ENCODE results near the gene HOXC5. TPM values are rescaled to one million over a fixed set of nuclear protein-coding genes. Genes with fewer than 3 reads are reported as not detected.
A peak's percentile ranks its signal among the peaks of the same experiment; 100 is the strongest.

Gene HOXC5
- total RNA-seq, 1 experiment from 2014 or later, result 0.61 TPM

- CTCF ChIA-PET, result interaction anchor here (1.3 kb wide), 1 partner anchor 189 kb away, joined by 3 read pairs; no protein-coding TSS in a partner anchor
- Histone ChIP-seq H3K79me2 (ENCODE audit: low read depth) (no peaks in the 10 kb centered on the region), H2AFZ (peak overlapping the region; percentile 94)
Observed at GRCh38 chr12:54018468-54018984, 14.3 kb upstream of the HOXC5 start.

GRCh38 chr12:54019091-54019811 lies 13.6 kb upstream of the HOXC5 start:
- Histone ChIP-seq H3K4me3 (no peak overlapping the region), H3K4me1 (replicated peaks; ENCODE audit: insufficient read depth) (no peaks in the 10 kb centered on the region; the same call in 1 of the 2 replicates), H3K79me2 (ENCODE audit: low read depth) (no peaks in the 10 kb centered on the region), H3F3A (ENCODE audit: insufficient read depth, low read depth) (no peaks in the 10 kb centered on the region), H4K20me1 (ENCODE audit: insufficient read depth) (no peaks in the 10 kb centered on the region), H3K9me2 (ENCODE audit: insufficient read depth) (no peaks in the 10 kb centered on the region), H3K27me3 (ENCODE audit: insufficient read depth, low read depth) (no peaks in the 10 kb centered on the region), H3K27ac (no peak overlapping the region), H3K36me3 (ENCODE audit: low read depth) (no peaks in the 10 kb centered on the region), H3K4me2 (no peak overlapping the region), H2AFZ (no peak overlapping the region), H3K9me3 (ENCODE audit: insufficient read depth, low read depth) (no peaks in the 10 kb centered on the region)
- no peak for TF ChIP-seq EZH2 (IDR thresholded peaks at IDR 0.05; ENCODE audit: low read depth)
- no peak for TF ChIP-seq CTCF (conservative IDR thresholded peaks at IDR 0.05)
- POLR2A ChIA-PET (ENCODE audit: unreplicated experiment), result no interaction called here
- no peak for DNase-seq
- no TSS peak for BruUV-seq (replicated peaks)
- CTCF ChIA-PET, result no interaction called here
- intact Hi-C loops (cut with micrococcal nuclease; ENCODE audit: unreplicated experiment), result no loop called here

More at GRCh38 chr12:54018468-54018984, 14.3 kb upstream of the HOXC5 start:
- Histone ChIP-seq H3K9me2 (ENCODE audit: insufficient read depth) (no peaks in the 10 kb centered on the region), H3K4me2 (peak overlapping the region; percentile 99), H4K20me1 (ENCODE audit: insufficient read depth) (no peaks in the 10 kb centered on the region), H3K4me1 (replicated peaks; ENCODE audit: insufficient read depth) (no peaks in the 10 kb centered on the region; the same call in 1 of the 2 replicates), H3K27ac (peak overlapping the region; percentile 7; the same call in 1 of the 2 replicates), H3K9me3 (ENCODE audit: insufficient read depth, low read depth) (no peaks in the 10 kb centered on the region), H3F3A (ENCODE audit: insufficient read depth, low read depth) (no peaks in the 10 kb centered on the region), H3K4me3 (peak overlapping the region; percentile 82), H3K27me3 (ENCODE audit: insufficient read depth, low read depth) (no peaks in the 10 kb centered on the region), H3K36me3 (ENCODE audit: low read depth) (no peaks in the 10 kb centered on the region)
- TF ChIP-seq EZH2 (IDR thresholded peaks at IDR 0.05; ENCODE audit: low read depth) (no peak), CTCF (conservative IDR thresholded peaks at IDR 0.05) (no peak)
- TSS peak; percentile 81 for BruUV-seq (replicated peaks)
- DNase-seq, result no peak
- intact Hi-C loops (cut with micrococcal nuclease; ENCODE audit: unreplicated experiment), result no loop called here
- POLR2A ChIA-PET (ENCODE audit: unreplicated experiment), result no interaction called here

- no peaks in the 10 kb centered on the region for H3K36me3 ChIP-seq (ENCODE audit: low read depth)
- POLR2A ChIA-PET (ENCODE audit: unreplicated experiment), result no interaction called here
- no TSS peak for BruUV-seq (replicated peaks)
- no peak for DNase-seq
- no peak overlapping the region for H2AFZ ChIP-seq
- no peaks in the 10 kb centered on the region for H3K9me2 ChIP-seq (ENCODE audit: insufficient read depth)
- CTCF ChIA-PET, result no interaction called here
- no peak overlapping the region for H3K4me2 ChIP-seq
- no peak for TF ChIP-seq EZH2 (IDR thresholded peaks at IDR 0.05; ENCODE audit: low read depth)
- no peaks in the 10 kb centered on the region for H3F3A ChIP-seq (ENCODE audit: insufficient read depth, low read depth)
- H3K4me1 ChIP-seq (replicated peaks; ENCODE audit: insufficient read depth), result no peaks in the 10 kb centered on the region; the same call in 1 of the 2 replicates
- no peaks in the 10 kb centered on the region for H3K27me3 ChIP-seq (ENCODE audit: insufficient read depth, low read depth)
- intact Hi-C loops (cut with micrococcal nuclease; ENCODE audit: unreplicated experiment), result no loop called here
- H4K20me1 ChIP-seq (ENCODE audit: insufficient read depth), result no peaks in the 10 kb centered on the region
- H3K27ac ChIP-seq, result no peak overlapping the region
- no peaks in the 10 kb centered on the region for H3K79me2 ChIP-seq (ENCODE audit: low read depth)
- H3K9me3 ChIP-seq (ENCODE audit: insufficient read depth, low read depth), result no peaks in the 10 kb centered on the region
- H3K4me3 ChIP-seq, result no peak overlapping the region
Observed at GRCh38 chr12:54019924-54020590, 12.8 kb upstream of the HOXC5 start.
